ENCODE data around the gene DCAF15.
"Not testable (repeated sequence)": the region's sequence is repeated elsewhere in the genome, so short reads cannot be mapped to it uniquely, and the experiment has no call there.

Gene DCAF15

GRCh38 chr19:13973479-13973878 lies 21.2 kb downstream of the DCAF15 start:
- not testable (repeated sequence) for H3K4me2 ChIP-seq, H3K9ac ChIP-seq, H3K27ac ChIP-seq, H3K27me3 ChIP-seq, H3K4me3 ChIP-seq, H4K20me1 ChIP-seq, H3K9me3 ChIP-seq, H3K4me1 ChIP-seq
- peaks cover 78% of the 10 kb centered on the region for H3K36me3 ChIP-seq
- peak; percentile 54; the same call in 1 of the 2 replicates for TF ChIP-seq Cebpa-rat (IDR thresholded peaks at IDR 0.05)

GRCh38 chr19:13974073-13974472 lies 21.8 kb downstream of the DCAF15 start:
- no peak overlapping the region for H3K4me3 ChIP-seq
- peaks cover 10% of the 10 kb centered on the region for H3K27me3 ChIP-seq
- no peak overlapping the region for H3K27ac ChIP-seq
- no peak for TF ChIP-seq Cebpa-rat (IDR thresholded peaks at IDR 0.05)
- H3K9me3 ChIP-seq = no peaks in the 10 kb centered on the region
- no peak overlapping the region for H3K4me2 ChIP-seq
- H4K20me1 ChIP-seq = no peaks in the 10 kb centered on the region
- H3K36me3 ChIP-seq = peaks cover 72% of the 10 kb centered on the region
- peaks cover 11% of the 10 kb centered on the region for H3K4me1 ChIP-seq
- H3K9ac ChIP-seq = no peak overlapping the region

GRCh38 chr19:13975870-13976269 lies 23.6 kb downstream of the DCAF15 start:
- Histone ChIP-seq H3K4me1 (peaks cover 29% of the 10 kb centered on the region), H3K9ac (no peak overlapping the region), H4K20me1 (no peaks in the 10 kb centered on the region), H3K27ac (no peak overlapping the region), H3K36me3 (peaks cover 62% of the 10 kb centered on the region), H3K4me3 (no peak overlapping the region), H3K27me3 (peaks cover 28% of the 10 kb centered on the region), H3K4me2 (no peak overlapping the region), H3K9me3 (no peaks in the 10 kb centered on the region)
- no peak for TF ChIP-seq Cebpa-rat (IDR thresholded peaks at IDR 0.05)

GRCh38 chr19:13976446-13976845 lies 24.1 kb downstream of the DCAF15 start:
- peaks cover 35% of the 10 kb centered on the region for H3K4me1 ChIP-seq
- no peak overlapping the region for H3K9ac ChIP-seq
- TF ChIP-seq Cebpa-rat (IDR thresholded peaks at IDR 0.05) = no peak
- no peak overlapping the region for H3K4me3 ChIP-seq
- no peak overlapping the region for H3K4me2 ChIP-seq
- no peak overlapping the region for H3K27ac ChIP-seq
- peaks cover 30% of the 10 kb centered on the region for H3K27me3 ChIP-seq
- H3K9me3 ChIP-seq = no peaks in the 10 kb centered on the region
- H3K36me3 ChIP-seq = peaks cover 59% of the 10 kb centered on the region
- H4K20me1 ChIP-seq = no peaks in the 10 kb centered on the region

- peaks cover 48% of the 10 kb centered on the region for H3K4me1 ChIP-seq
- H3K27ac ChIP-seq = no peak overlapping the region; the same call in 1 of the 2 replicates
- no peaks in the 10 kb centered on the region for H4K20me1 ChIP-seq
- peaks cover 49% of the 10 kb centered on the region for H3K36me3 ChIP-seq
- H3K4me3 ChIP-seq = no peak overlapping the region
- H3K9ac ChIP-seq = no peak overlapping the region
- H3K4me2 ChIP-seq = peak overlapping the region; percentile 87; the same call in 1 of the 2 replicates
- no peak for TF ChIP-seq Cebpa-rat (IDR thresholded peaks at IDR 0.05)
- peaks cover 30% of the 10 kb centered on the region for H3K27me3 ChIP-seq
- H3K9me3 ChIP-seq = no peaks in the 10 kb centered on the region
These were observed 25.5 kb downstream of the DCAF15 start for GRCh38 chr19:13977803-13978202.

- H3K27ac ChIP-seq = peak overlapping the region; percentile 67
- H3K36me3 ChIP-seq = peaks cover 44% of the 10 kb centered on the region; the same call in 1 of the 2 replicates
- H4K20me1 ChIP-seq = no peaks in the 10 kb centered on the region
- peak overlapping the region; percentile 67 for H3K9ac ChIP-seq
- H3K27me3 ChIP-seq = peaks cover 30% of the 10 kb centered on the region
- H3K9me3 ChIP-seq = no peaks in the 10 kb centered on the region
- H3K4me1 ChIP-seq = peaks cover 56% of the 10 kb centered on the region
- TF ChIP-seq Cebpa-rat (IDR thresholded peaks at IDR 0.05) = no peak
- H3K4me2 ChIP-seq = peak overlapping the region; percentile 87
- peak overlapping the region; percentile 59 for H3K4me3 ChIP-seq
These were observed 26.3 kb downstream of the DCAF15 start for GRCh38 chr19:13978351-13979243.

GRCh38 chr19:13979244-13979615 lies 26.9 kb downstream of the DCAF15 start:
- Histone ChIP-seq H4K20me1 (no peaks in the 10 kb centered on the region), H3K27ac (peak overlapping the region; percentile 67), H3K9me3 (no peaks in the 10 kb centered on the region), H3K4me1 (peaks cover 63% of the 10 kb centered on the region), H3K4me2 (peak overlapping the region; percentile 87), H3K36me3 (peaks cover 39% of the 10 kb centered on the region; the same call in 1 of the 2 replicates), H3K27me3 (peaks cover 30% of the 10 kb centered on the region), H3K9ac (peak overlapping the region; percentile 67), H3K4me3 (peak overlapping the region; percentile 59)
- TF ChIP-seq Cebpa-rat (IDR thresholded peaks at IDR 0.05) = no peak

- no peak for TF ChIP-seq Cebpa-rat (IDR thresholded peaks at IDR 0.05)
- Histone ChIP-seq H3K36me3 (peaks cover 37% of the 10 kb centered on the region; the same call in 1 of the 2 replicates), H3K27ac (peak overlapping the region; percentile 25; the same call in 1 of the 2 replicates), H3K27me3 (peaks cover 30% of the 10 kb centered on the region), H3K4me1 (peaks cover 67% of the 10 kb centered on the region), H3K4me2 (peak overlapping the region; percentile 87), H3K4me3 (peak overlapping the region; percentile 59), H3K9ac (peak overlapping the region; percentile 67), H3K9me3 (no peaks in the 10 kb centered on the region), H4K20me1 (no peaks in the 10 kb centered on the region)
These were observed 27.4 kb downstream of the DCAF15 start for GRCh38 chr19:13979686-13980085.

- Histone ChIP-seq H3K27me3 (peaks cover 30% of the 10 kb centered on the region), H3K9ac (no peak overlapping the region; the same call in 1 of the 2 replicates)
- no peak for TF ChIP-seq Cebpa-rat (IDR thresholded peaks at IDR 0.05)
These were observed 28.0 kb downstream of the DCAF15 start for GRCh38 chr19:13980340-13980739.

GRCh38 chr19:13981021-13981420 lies 28.7 kb downstream of the DCAF15 start:
- Histone ChIP-seq H3K4me3 (no peak overlapping the region), H3K4me1 (peaks cover 80% of the 10 kb centered on the region), H3K27ac (peak overlapping the region; percentile 59), H3K36me3 (peaks cover 27% of the 10 kb centered on the region; the same call in 1 of the 2 replicates), H3K27me3 (peaks cover 30% of the 10 kb centered on the region), H4K20me1 (no peaks in the 10 kb centered on the region), H3K9me3 (no peaks in the 10 kb centered on the region), H3K9ac (peak overlapping the region; percentile 49; the same call in 1 of the 2 replicates), H3K4me2 (peak overlapping the region; percentile 87)
- no peak for TF ChIP-seq Cebpa-rat (IDR thresholded peaks at IDR 0.05)

More at GRCh38 chr19:13980340-13980739, 28.0 kb downstream of the DCAF15 start:
- Histone ChIP-seq H3K36me3 (peaks cover 34% of the 10 kb centered on the region; the same call in 1 of the 2 replicates), H3K4me1 (peaks cover 74% of the 10 kb centered on the region), H3K4me2 (peak overlapping the region; percentile 87), H3K9me3 (no peaks in the 10 kb centered on the region), H3K4me3 (no peak overlapping the region), H3K27ac (no peak overlapping the region), H4K20me1 (no peaks in the 10 kb centered on the region)

Data from BLaER1 (cell line).